Hepatocyte (in vitro differentiated cells): ENCODE data around the gene TFDP1. TPM values are rescaled to one million over a fixed set of nuclear protein-coding genes. Genes with fewer than 3 reads are reported as not detected.

Experiments used
- DNase-seq: peaks from one replicate; pipeline ENCODE4 v3.0.0-alpha.2; 2016; ENCODE audit warnings: low spot score
- H2AFZ ChIP-seq: fragments of 200-600 bp; sonication (generic); 2 replicates; pipeline ENCODE4 v1.6.0; 2016; ENCODE audit warnings: antibody characterized with exemption, mild to moderate bottlenecking
- H3K27ac ChIP-seq: fragments of 200-600 bp; sonication (generic); 2 replicates; pipeline ENCODE4 v1.5.1; 2016; ENCODE audit warnings: mild to moderate bottlenecking
- H3K27me3 ChIP-seq: fragments of 200-600 bp; sonication (generic); 2 replicates; pipeline ENCODE4 v1.6.1; 2016
- H3K36me3 ChIP-seq: fragments of 200-600 bp; sonication (generic); replicated peaks from 2 replicates; pipeline ENCODE4 v1.5.1; 2016; ENCODE audit warnings: low read depth; ENCODE audit not compliant: insufficient read depth
- H3K4me1 ChIP-seq: fragments of 200-600 bp; sonication (generic); 2 replicates; pipeline ENCODE4 v1.5.1; 2016; ENCODE audit warnings: mild to moderate bottlenecking, moderate library complexity; ENCODE audit not compliant: insufficient read depth
- H3K4me2 ChIP-seq: fragments of 200-600 bp; sonication (generic); 2 replicates; pipeline ENCODE4 v1.6.0; 2016
- H3K4me3 ChIP-seq: fragments of 200-600 bp; sonication (generic); 2 replicates; pipeline ENCODE4 v1.5.1; 2016; ENCODE audit warnings: mild to moderate bottlenecking
- H3K79me2 ChIP-seq: fragments of 200-600 bp; sonication (generic); 2 replicates; pipeline ENCODE4 v1.6.0; 2017; ENCODE audit warnings: mild to moderate bottlenecking
- H3K9me2 ChIP-seq: fragments of 200-600 bp; sonication (generic); replicated peaks from 2 replicates; pipeline ENCODE4 v1.6.0; 2017; ENCODE audit warnings: mild to moderate bottlenecking; ENCODE audit not compliant: insufficient read depth
- H3K9me3 ChIP-seq: fragments of 200-600 bp; sonication (generic); 2 replicates; pipeline ENCODE4 v1.5.1; 2016; ENCODE audit warnings: low read depth, mild to moderate bottlenecking
- H4K20me1 ChIP-seq: fragments of 200-600 bp; sonication (generic); 2 replicates; pipeline ENCODE4 v1.6.0; 2016; ENCODE audit warnings: mild to moderate bottlenecking; ENCODE audit not compliant: insufficient read depth, poor library complexity, severe bottlenecking
- CTCF ChIP-seq: fragments of 200-600 bp; sonication (generic); IDR thresholded peaks from 2 replicates; pipeline ENCODE4 v1.5.1; 2016; ENCODE audit warnings: antibody characterized with exemption, mild to moderate bottlenecking; ENCODE audit not compliant: poor library complexity
- EZH2 ChIP-seq: fragments of 200-600 bp; sonication (generic); IDR thresholded peaks from 2 replicates; pipeline ENCODE4 v1.6.1; 2016; ENCODE audit warnings: antibody characterized with exemption, mild to moderate bottlenecking, borderline replicate concordance
- EZH2phosphoT487 ChIP-seq: fragments of 200-600 bp; sonication (generic); IDR thresholded peaks from one replicate; pipeline ENCODE4 v1.6.1; 2018; ENCODE audit warnings: antibody characterized with exemption, mild to moderate bottlenecking, low read depth, moderate library complexity; ENCODE audit not compliant: unreplicated experiment, severe bottlenecking
- WGBS: methylation state at CpG from one replicate; pipeline ENCODE4 v1.1.6; 2016; ENCODE audit warnings: low lambda C conversion rate; ENCODE audit errors: missing lambda C conversion rate; 5-methylcytosine and 5-hydroxymethylcytosine counted together
- polyA plus RNA-seq: library from polyadenylated mRNA; unstranded; fragments of >200 nt; fragmentation: Nextera tagmentation; extraction: Ambion mirVana; gene quantifications from 2 replicates; pipeline ENCODE4 v1.2.1, GENCODE V29; 2016
- total RNA-seq: library from RNA; depleted of rRNA; stranded (reverse); fragments of >200 nt; gene quantifications from 2 replicates; pipeline ENCODE4 v1.2.3, GENCODE V29; 2014

TFDP1 gene
- total and polyA plus RNA-seq, 2 experiments from 2014 or later: 54.0 to 62.9 TPM

- Histone ChIP-seq H3K36me3 (no peaks in the 10 kb centered on the region), H2AFZ (no peak overlapping the region)
Observed at GRCh38 chr13:113539176-113539575, 45.4 kb upstream of the TFDP1 start.

GRCh38 chr13:113539822-113540221 is 44.7 kb upstream of the TFDP1 start:
- Histone ChIP-seq H3K4me1 (peaks cover 8% of the 10 kb centered on the region), H3K27me3 (no peaks in the 10 kb centered on the region), H3K79me2 (peaks cover 32% of the 10 kb centered on the region), H4K20me1 (peaks cover 9% of the 10 kb centered on the region), H3K4me2 (no peak overlapping the region), H2AFZ (no peak overlapping the region), H3K36me3 (no peaks in the 10 kb centered on the region), H3K27ac (no peak overlapping the region), H3K9me3 (no peaks in the 10 kb centered on the region), H3K9me2 (no peaks in the 10 kb centered on the region), H3K4me3 (no peak overlapping the region)
- 95% methylated on average over 15 of the region's 15 CpGs for WGBS
- DNase-seq: no peak
- TF ChIP-seq EZH2phosphoT487: no peak
- TF ChIP-seq CTCF: no peak
- no peak for TF ChIP-seq EZH2

More at GRCh38 chr13:113539176-113539575, 45.4 kb upstream of the TFDP1 start:
- H3K27me3 ChIP-seq: no peaks in the 10 kb centered on the region
- H3K9me2 ChIP-seq: no peaks in the 10 kb centered on the region
- 98% methylated on average over 18 of the region's 18 CpGs for WGBS
- no peaks in the 10 kb centered on the region for H3K9me3 ChIP-seq
- H3K4me3 ChIP-seq: no peak overlapping the region
- H3K4me2 ChIP-seq: no peak overlapping the region
- TF ChIP-seq CTCF (no peak), EZH2phosphoT487 (no peak), EZH2 (no peak)
- no peak overlapping the region for H3K27ac ChIP-seq
- peaks cover 8% of the 10 kb centered on the region for H4K20me1 ChIP-seq
- no peak for DNase-seq
- peaks cover 4% of the 10 kb centered on the region for H3K4me1 ChIP-seq
- H3K79me2 ChIP-seq: peaks cover 28% of the 10 kb centered on the region

- Histone ChIP-seq H3K4me1 (peaks cover 15% of the 10 kb centered on the region), H3K9me2 (no peaks in the 10 kb centered on the region), H3K4me3 (no peak overlapping the region), H3K4me2 (no peak overlapping the region), H3K27me3 (no peaks in the 10 kb centered on the region), H2AFZ (no peak overlapping the region), H3K9me3 (no peaks in the 10 kb centered on the region), H4K20me1 (peaks cover 12% of the 10 kb centered on the region), H3K27ac (no peak overlapping the region), H3K79me2 (peaks cover 39% of the 10 kb centered on the region), H3K36me3 (no peaks in the 10 kb centered on the region)
- WGBS: 85% methylated on average over 10 of the region's 10 CpGs
- no peak for TF ChIP-seq EZH2
- TF ChIP-seq EZH2phosphoT487: no peak
- TF ChIP-seq CTCF: no peak
- no peak for DNase-seq
Observed at GRCh38 chr13:113540523-113540922, 44.0 kb upstream of the TFDP1 start.
